Activated CD4-positive, alpha-beta memory T cell treated with anti-CD3 and anti-CD28 coated beads for 36 hours (primary cell): ENCODE measurements around the gene DNM2. TPM values are rescaled to one million over a fixed set of nuclear protein-coding genes. Genes with fewer than 3 reads are reported as not detected.
"Not testable (repeated sequence)": the region's sequence is repeated elsewhere in the genome, so short reads cannot be mapped to it uniquely, and the experiment has no call there.

ENCODE experiments used
- CTCF ChIA-PET: fragments of 350-600 bp; sonication (Branson Sonifier 250); formaldehyde crosslinking; loops from one replicate; lab custom pipeline; 2021; ENCODE audit warnings: antibody characterized with exemption, inconsistent platforms; lab: Charles Lee
- POLR2A ChIA-PET: fragments of 350-600 bp; sonication (Branson Sonifier 250); formaldehyde crosslinking; loops from one replicate; lab custom pipeline; 2021; ENCODE audit warnings: antibody characterized with exemption; lab: Charles Lee
- DNase-seq: peaks from one replicate; pipeline ENCODE4 v3.0.0-alpha.2; 2020
- H3K27ac Mint-ChIP-seq: one replicate; pipeline ENCODE4 v1.8.0; 2021; ENCODE audit warnings: mixed read lengths
- H3K27me3 Mint-ChIP-seq: one replicate; pipeline ENCODE4 v1.8.0; 2021; ENCODE audit warnings: mixed read lengths
- H3K36me3 Mint-ChIP-seq: one replicate; pipeline ENCODE4 v1.8.0; 2021; ENCODE audit warnings: mixed read lengths
- H3K4me1 Mint-ChIP-seq: one replicate; pipeline ENCODE4 v1.8.0; 2021; ENCODE audit warnings: low read depth, mixed read lengths
- H3K4me3 Mint-ChIP-seq: one replicate; pipeline ENCODE4 v1.8.0; 2021; ENCODE audit warnings: mild to moderate bottlenecking, mixed read lengths
- H3K9me3 Mint-ChIP-seq: one replicate; pipeline ENCODE4 v1.8.0; 2021; ENCODE audit warnings: mixed read lengths
- intact Hi-C: fragments of 100-400 bp; cut with micrococcal nuclease; formaldehyde crosslinking; loops from one replicate; pipeline ENCODE4 v1.15.1; 2023
- total RNA-seq, 2 experiments: library from RNA; stranded (reverse); gene quantifications; one replicate each; pipeline ENCODE4 v1.2.3, GENCODE V29; 2021

DNM2 gene
- total RNA-seq, 2 experiments from 2014 or later = 171 to 173 TPM

DNA sequence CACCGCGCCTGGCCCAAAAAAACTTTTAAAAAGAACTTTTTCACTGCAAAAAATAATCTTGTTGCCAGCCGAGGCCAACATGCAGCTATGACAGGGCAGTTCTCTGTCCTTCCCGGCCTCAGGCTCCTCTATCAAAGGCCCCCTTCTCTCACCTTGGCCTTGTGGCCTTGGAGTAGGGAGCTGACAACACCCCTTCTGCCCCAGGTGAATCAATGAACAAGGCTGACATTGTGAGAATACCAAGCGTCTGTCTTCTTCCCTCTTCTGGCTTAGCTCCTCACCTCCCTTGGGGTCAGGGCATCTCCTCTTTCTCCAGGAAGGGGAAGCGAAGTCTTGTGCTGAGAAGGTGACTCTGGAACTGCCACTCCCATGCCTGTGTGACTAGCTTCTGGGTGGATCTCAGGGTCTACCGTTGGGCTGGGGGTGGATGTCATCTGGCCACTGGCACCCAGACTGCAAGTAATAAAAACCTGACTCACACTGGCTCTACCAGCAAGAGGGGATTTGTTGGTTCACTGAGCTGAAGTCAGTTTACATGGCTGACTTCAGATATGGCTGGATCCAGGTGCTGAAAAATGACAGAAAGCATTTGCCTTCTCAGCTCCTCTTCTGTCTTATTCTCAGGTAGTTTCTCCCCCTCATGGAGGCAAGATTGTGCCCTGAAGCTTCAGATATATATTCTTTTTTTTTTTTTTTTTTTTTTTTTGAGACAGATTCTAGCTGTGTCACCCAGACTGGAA lies 136.6 kb downstream of the DNM2 start:
- DNase-seq = no peak
- CTCF ChIA-PET = interaction anchor here (0.6 to 3.7 kb wide), 9 partner anchors 9 to 613 kb away, joined by 3 to 34 read pairs (median 3); partner anchors contain the start of genes DNM2, QTRT1 and TMED1
- Mint-ChIP-seq H3K4me1 (peaks cover 4% of the 10 kb centered on the region), H3K36me3 (no peaks in the 10 kb centered on the region), H3K9me3 (no peaks in the 10 kb centered on the region), H3K27ac (no peak overlapping the region), H3K27me3 (no peaks in the 10 kb centered on the region), H3K4me3 (no peak overlapping the region)
- POLR2A ChIA-PET = interaction anchor here (1.3 to 1.4 kb wide), 2 partner anchors 10 to 18 kb away, joined by 3 to 4 read pairs; partner anchors contain the start of gene TMED1
- intact Hi-C loops = no loop called here

DNA sequence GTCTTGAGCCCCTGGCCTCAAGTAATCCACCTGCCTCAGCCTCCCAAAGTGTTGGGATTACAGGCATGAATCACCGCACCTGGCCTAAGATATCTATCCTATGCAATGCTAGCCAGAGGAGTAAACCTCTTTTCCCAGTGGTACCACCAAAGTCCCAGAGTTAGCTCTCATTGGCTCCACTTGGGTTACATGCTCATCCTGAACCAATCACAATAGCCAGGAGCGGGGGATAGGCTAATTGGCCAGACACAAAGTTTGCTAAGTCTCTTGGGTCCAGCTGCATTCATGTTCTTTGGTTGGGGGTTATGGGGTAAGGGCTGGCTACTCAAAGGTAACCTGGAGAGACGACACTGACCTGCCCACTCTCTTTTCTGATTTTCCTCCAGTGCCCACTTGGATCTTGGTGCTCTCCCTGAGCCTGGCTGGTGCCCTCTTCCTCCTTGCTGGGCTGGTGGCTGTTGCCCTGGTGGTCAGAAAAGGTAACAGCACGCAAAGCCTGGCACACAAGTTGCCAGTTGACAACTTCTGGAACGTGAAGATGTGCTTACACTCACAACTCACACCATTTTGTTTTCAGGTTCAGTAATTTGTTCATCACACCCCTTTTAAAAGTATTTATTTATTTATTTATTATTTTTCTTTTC lies 138.1 kb downstream of the DNM2 start:
- Mint-ChIP-seq H3K4me3 (no peak overlapping the region), H3K4me1 (peaks cover 4% of the 10 kb centered on the region), H3K36me3 (no peaks in the 10 kb centered on the region), H3K27me3 (no peaks in the 10 kb centered on the region), H3K9me3 (no peaks in the 10 kb centered on the region), H3K27ac (no peak overlapping the region)
- ChIA-PET CTCF (interaction anchor here (0.6 to 3.7 kb wide), 5 partner anchors 8 to 138 kb away, joined by 3 to 45 read pairs (median 6); partner anchors contain the start of gene DNM2), POLR2A (no interaction called here)
- peak; percentile 47 for DNase-seq
- intact Hi-C loops = no loop called here

DNA sequence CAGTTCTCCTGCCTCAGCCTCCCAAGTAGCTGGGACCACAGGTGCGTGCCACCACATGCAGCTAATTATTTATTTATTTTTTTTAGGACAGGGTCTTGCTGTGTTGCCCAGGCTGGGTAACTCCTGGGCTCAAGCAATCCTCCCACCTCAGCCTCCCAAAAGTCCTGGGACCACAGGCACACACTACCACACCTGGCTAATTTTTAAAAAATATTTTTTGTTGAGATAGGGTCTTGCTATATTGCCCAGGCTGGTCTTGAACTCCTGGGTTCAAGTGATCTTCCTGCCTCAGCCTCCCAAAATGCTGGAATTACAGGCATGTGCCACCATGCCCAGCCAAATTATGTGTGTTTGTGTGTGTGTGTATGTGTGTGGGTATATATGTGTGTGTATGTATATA lies 139.0 kb downstream of the DNM2 start:
- H3K4me1 Mint-ChIP-seq, intact Hi-C loops, H3K27me3 Mint-ChIP-seq, H3K27ac Mint-ChIP-seq, H3K4me3 Mint-ChIP-seq, H3K9me3 Mint-ChIP-seq, H3K36me3 Mint-ChIP-seq, DNase-seq, POLR2A ChIA-PET: not testable (repeated sequence)
- CTCF ChIA-PET = interaction anchor here (0.6 to 3.3 kb wide), 6 partner anchors 10 to 234 kb away, joined by 3 to 45 read pairs (median 3); partner anchors contain the start of genes DNM2 and QTRT1

DNA sequence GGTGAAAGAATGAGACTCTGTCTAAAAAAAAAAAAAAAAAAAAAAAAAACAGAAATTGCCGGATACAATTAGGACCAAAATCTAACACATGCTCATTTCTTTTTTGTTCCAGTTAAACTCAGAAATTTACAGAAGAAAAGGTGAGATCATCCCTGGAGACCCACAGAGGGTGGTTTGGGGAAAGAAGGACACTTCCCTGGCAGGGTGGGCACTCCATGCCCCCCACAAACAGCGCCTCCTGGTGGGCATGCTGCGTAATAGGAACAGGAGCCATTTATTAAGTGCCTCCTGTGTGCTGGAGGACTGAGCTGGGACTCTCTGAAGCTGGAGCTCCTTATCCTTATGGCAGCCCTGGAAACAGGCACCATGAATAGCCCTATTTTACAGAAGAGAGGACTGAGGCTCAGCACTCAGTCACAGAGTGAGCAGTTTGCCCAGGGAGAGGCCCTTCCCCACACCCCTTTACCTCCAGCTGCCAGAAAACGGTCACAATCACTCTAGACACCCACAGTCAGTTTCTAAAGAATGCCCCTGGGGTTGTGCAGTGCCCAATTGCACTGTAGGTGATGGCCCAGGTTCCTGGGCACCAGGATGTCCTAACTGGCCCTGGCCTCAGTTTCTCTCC lies 140.4 kb downstream of the DNM2 start:
- no peaks in the 10 kb centered on the region for H3K36me3 Mint-ChIP-seq
- no peaks in the 10 kb centered on the region for H3K9me3 Mint-ChIP-seq
- no peaks in the 10 kb centered on the region for H3K27me3 Mint-ChIP-seq
- peaks cover 4% of the 10 kb centered on the region for H3K4me1 Mint-ChIP-seq
- intact Hi-C loops = loop anchor here (1.0 kb wide), 1 partner anchor 141 kb away; no protein-coding TSS in a partner anchor
- POLR2A ChIA-PET = interaction anchor here (1.4 kb wide), 1 partner anchor 141 kb away, joined by 7 read pairs; the partner anchor contains the start of gene DNM2
- CTCF ChIA-PET = interaction anchor here (0.6 to 3.3 kb wide), 25 partner anchors 9 to 277 kb away, joined by 3 to 45 read pairs (median 4); partner anchors contain the start of genes DNM2 and TMED1
- H3K4me3 Mint-ChIP-seq = no peak overlapping the region
- H3K27ac Mint-ChIP-seq = no peak overlapping the region
- DNase-seq = peak; percentile 47

DNA sequence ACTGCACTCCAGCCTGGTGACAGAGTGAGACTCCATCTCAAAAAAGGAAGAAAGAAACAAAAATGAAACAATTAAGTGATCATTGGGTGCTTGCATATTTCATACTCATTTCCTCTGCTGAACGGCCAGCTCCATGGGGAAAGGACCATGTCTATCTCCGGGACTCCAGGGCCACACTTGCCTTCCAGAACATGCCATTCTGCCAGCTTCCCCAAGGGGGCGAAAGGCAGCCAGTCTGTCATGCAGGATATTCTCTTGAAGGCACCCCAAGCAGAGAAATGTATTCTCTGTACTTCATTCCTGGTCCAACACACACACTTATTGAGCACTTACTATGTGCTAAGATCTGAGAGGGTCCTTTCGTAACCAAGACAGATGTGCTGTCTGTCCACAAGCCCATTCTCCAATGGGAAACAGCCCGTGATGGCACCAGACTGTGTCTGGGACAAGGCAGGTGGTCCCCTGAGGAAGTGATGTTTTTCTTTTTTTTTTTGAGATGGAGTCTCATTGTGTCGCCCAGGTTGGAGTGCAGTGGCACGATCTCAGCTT lies 143.3 kb downstream of the DNM2 start:
- Mint-ChIP-seq H3K4me3 (no peak overlapping the region), H3K27ac (no peak overlapping the region), H3K36me3 (no peaks in the 10 kb centered on the region), H3K27me3 (no peaks in the 10 kb centered on the region), H3K9me3 (no peaks in the 10 kb centered on the region), H3K4me1 (peaks cover 11% of the 10 kb centered on the region)
- ChIA-PET CTCF (interaction anchor here (0.6 to 9.0 kb wide), 11 partner anchors 10 to 161 kb away, joined by 3 to 208 read pairs (median 3); partner anchors contain the start of genes CARM1, DNM2 and TMED1), POLR2A (no interaction called here)
- peak; percentile 62 for DNase-seq
- intact Hi-C loops = no loop called here

DNA sequence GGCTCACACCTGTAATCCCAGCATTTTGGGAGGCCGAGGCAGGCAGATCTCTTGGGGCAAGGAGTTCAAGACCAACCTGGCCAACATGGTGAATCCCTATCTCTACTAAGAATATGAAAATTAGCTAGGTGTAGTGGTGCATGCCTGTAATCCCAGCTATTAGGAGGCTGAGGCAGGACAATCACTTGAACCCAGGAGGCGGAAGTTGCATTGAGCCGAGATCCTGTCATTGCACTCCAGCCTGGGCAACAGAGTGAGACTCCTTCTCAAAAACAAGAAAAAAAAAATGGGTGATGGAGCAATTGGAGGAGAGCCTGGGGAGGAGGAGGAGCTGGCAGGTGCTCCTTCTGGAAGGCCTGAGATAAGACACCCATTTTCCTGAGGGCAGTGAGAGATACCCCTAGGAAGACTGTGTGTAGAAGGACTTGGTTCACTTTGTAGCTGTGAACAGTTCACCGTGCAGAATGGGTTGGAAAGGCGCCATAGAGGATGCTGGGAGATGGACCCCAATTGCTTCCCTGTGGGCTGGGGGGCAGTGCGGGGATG lies 144.8 kb downstream of the DNM2 start:
- no peak for DNase-seq
- Mint-ChIP-seq H3K27ac (no peak overlapping the region), H3K9me3 (no peaks in the 10 kb centered on the region), H3K4me1 (peaks cover 11% of the 10 kb centered on the region), H3K4me3 (no peak overlapping the region), H3K27me3 (no peaks in the 10 kb centered on the region), H3K36me3 (no peaks in the 10 kb centered on the region)
- intact Hi-C loops = no loop called here
- ChIA-PET CTCF (interaction anchor here (0.5 to 9.0 kb wide), 7 partner anchors 8 to 282 kb away, joined by 3 to 208 read pairs (median 4); partner anchors contain the start of genes CARM1 and DNM2), POLR2A (no interaction called here)

DNA sequence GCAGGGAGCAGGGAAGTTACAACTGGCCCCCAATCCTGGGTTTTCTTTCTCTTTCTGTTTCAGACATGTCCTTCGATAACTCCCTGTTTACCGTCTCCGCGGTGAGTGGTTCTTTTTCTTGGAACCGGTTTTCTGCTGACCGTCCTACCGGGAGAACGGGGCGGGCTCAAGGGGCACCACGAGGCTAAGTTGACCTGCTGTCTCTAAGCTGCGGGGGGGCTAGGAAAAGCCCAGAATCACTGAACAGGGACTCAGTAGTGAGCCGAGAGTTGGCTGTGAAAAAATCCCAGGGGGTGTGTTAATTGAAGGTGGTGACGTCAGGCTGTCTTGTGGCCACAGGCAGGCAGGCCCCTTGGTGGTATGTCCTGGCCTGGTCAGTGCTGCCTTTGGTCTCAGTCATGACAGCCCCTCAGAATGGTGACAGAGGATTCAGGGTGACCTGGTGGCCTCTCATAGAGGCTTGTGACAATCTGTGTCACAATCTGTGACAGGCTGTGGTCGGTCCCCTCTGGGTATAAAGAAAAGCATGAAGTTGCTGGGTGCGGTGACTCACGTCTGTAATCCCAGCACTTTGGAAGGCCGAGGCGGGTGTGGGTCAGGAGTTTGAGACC lies 145.3 kb downstream of the DNM2 start:
- POLR2A ChIA-PET = interaction anchor here (1.7 kb wide), 1 partner anchor 146 kb away, joined by 7 read pairs; the partner anchor contains the start of gene DNM2
- no peaks in the 10 kb centered on the region for H3K27me3 Mint-ChIP-seq
- DNase-seq = no peak
- no peak overlapping the region for H3K27ac Mint-ChIP-seq
- no peak overlapping the region for H3K4me3 Mint-ChIP-seq
- CTCF ChIA-PET = interaction anchor here (0.5 to 9.0 kb wide), 20 partner anchors 8 to 385 kb away, joined by 3 to 208 read pairs (median 8); partner anchors contain the start of genes CARM1, DNM2, QTRT1 and TMED1
- H3K4me1 Mint-ChIP-seq = peaks cover 15% of the 10 kb centered on the region
- intact Hi-C loops = no loop called here
- H3K9me3 Mint-ChIP-seq = no peaks in the 10 kb centered on the region
- no peaks in the 10 kb centered on the region for H3K36me3 Mint-ChIP-seq

DNA sequence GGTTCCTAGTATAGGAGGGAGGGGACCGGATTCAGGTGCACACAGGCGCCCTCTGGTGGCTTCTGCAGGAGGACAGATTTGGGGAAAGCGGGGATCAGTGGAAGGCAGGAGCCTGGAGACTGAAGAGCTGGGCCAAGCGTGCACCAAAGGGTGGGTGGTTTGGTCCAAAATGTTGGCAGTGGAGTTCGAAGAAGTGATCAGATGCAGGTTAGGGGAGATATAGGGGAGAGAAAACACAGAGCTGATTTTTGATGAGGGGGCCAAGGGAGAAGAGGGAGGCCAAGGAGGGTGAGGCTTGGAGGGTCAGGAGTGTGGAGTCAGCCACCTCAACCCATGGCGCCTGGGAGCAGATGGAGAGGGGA lies 146.6 kb downstream of the DNM2 start:
- intact Hi-C loops = loop anchor here (1.0 kb wide), 1 partner anchor 147 kb away; no protein-coding TSS in a partner anchor
- DNase-seq = peak; percentile 91
- POLR2A ChIA-PET = interaction anchor here (0.6 to 1.7 kb wide), 3 partner anchors 10 to 147 kb away, joined by 4 to 7 read pairs (median 6); partner anchors contain the start of gene DNM2
- H3K27ac Mint-ChIP-seq = no peak overlapping the region
- H3K27me3 Mint-ChIP-seq = no peaks in the 10 kb centered on the region
- no peaks in the 10 kb centered on the region for H3K36me3 Mint-ChIP-seq
- H3K4me3 Mint-ChIP-seq = no peak overlapping the region
- CTCF ChIA-PET = interaction anchor here (0.6 to 9.0 kb wide), 50 partner anchors 8 to 386 kb away, joined by 3 to 208 read pairs (median 4); partner anchors contain the start of genes DNM2, QTRT1, SMARCA4 and TMED1
- H3K4me1 Mint-ChIP-seq = peaks cover 13% of the 10 kb centered on the region
- no peaks in the 10 kb centered on the region for H3K9me3 Mint-ChIP-seq

DNA sequence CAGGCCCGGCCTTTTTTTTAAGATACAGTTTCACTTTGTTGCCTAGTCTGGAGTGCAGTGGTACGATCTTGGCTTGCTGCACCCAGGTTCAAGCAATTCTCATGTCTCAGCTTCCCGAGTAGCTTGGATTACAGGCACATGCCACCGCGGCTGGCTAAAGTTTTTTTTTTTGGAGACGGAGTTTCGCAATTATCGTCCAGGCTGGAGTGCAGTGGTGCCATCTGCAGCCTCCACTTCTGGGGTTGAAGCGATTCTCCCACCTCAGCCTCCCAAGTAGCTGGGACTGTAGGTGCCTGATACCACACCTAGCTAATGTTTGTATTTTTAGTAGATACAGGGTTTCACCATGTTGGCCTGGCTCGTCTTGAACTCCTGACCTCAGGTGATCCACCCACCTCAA lies 148.6 kb downstream of the DNM2 start:
- Mint-ChIP-seq H3K4me3 (no peak overlapping the region), H3K36me3 (no peaks in the 10 kb centered on the region), H3K4me1 (peaks cover 20% of the 10 kb centered on the region), H3K9me3 (no peaks in the 10 kb centered on the region), H3K27me3 (no peaks in the 10 kb centered on the region), H3K27ac (no peak overlapping the region)
- DNase-seq = no peak
- intact Hi-C loops = no loop called here
- POLR2A ChIA-PET = interaction anchor here (0.7 kb wide), 1 partner anchor 445 kb away, joined by 3 read pairs; no protein-coding TSS in a partner anchor
- CTCF ChIA-PET = interaction anchor here (1.5 to 9.0 kb wide), 3 partner anchors 10 to 148 kb away, joined by 3 to 208 read pairs (median 49); partner anchors contain the start of genes DNM2 and TMED1

DNA sequence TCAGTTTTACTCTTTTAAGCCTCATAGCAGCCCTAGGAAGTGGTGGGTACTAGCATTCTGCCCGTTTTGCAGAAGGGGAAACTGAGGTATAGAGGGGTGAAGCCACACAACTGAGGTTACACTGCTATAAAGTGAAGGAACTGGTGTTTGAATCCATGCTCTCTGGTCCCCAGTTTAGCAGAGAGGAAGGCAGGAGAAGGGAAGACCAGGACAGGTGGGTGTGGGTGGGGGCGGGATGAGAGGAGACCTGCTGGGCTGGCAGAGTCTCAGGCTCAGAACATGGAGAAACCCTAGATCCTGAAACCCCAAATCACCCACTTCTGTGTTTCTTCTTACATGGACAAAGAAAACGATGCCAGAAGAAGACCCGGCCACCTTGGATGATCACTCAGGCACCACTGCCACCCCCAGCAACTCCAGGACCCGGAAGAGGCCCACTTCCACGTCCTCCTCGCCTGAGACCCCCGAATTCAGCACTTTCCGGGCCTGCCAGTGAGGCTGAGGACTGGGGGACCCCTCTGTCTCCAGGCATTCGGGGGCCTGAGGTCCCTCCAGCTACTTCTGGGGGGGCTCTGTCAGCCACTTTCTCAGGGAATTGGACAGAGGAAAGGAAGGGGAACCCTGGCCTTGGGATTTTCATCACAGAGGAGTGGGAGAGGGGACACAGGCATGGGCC lies 151.1 kb downstream of the DNM2 start:
- no peaks in the 10 kb centered on the region for H3K9me3 Mint-ChIP-seq
- H3K4me3 Mint-ChIP-seq = peak overlapping the region; percentile 32
- H3K36me3 Mint-ChIP-seq = no peaks in the 10 kb centered on the region
- H3K27me3 Mint-ChIP-seq = no peaks in the 10 kb centered on the region
- ChIA-PET POLR2A (interaction anchor here (0.8 kb wide), 1 partner anchor 134 kb away, joined by 3 read pairs; no protein-coding TSS in a partner anchor), CTCF (interaction anchor here (2.2 to 9.0 kb wide), 3 partner anchors 8 to 151 kb away, joined by 10 to 208 read pairs (median 21); partner anchors contain the start of gene DNM2)
- intact Hi-C loops = no loop called here
- H3K4me1 Mint-ChIP-seq = peaks cover 31% of the 10 kb centered on the region
- H3K27ac Mint-ChIP-seq = peak overlapping the region; percentile 56
- no peak for DNase-seq
